DND-41 (cell line): ENCODE data around the gene KRT79.

Experiments used
- ATAC-seq: fragments of 200-7000 bp; cut with Tn5 transposase; 3 replicates; pipeline ENCODE4 v1.9.1; 2021; ENCODE audit warnings: low read depth; ENCODE audit not compliant: insufficient read depth
- DNase-seq: peaks from one replicate; pipeline ENCODE4 v3.0.0-alpha.2; 2020
- H2AFZ ChIP-seq: 2 replicates; pipeline ENCODE4 v1.6.0; 2012; ENCODE audit warnings: low read depth, low read length
- H3K27ac ChIP-seq: 2 replicates; pipeline ENCODE4 v1.5.1; 2012; ENCODE audit warnings: low read length, inconsistent platforms
- H3K27me3 ChIP-seq: fragments of 200-600 bp; sonication (generic); 2 replicates; pipeline ENCODE4 v1.6.0; 2012; ENCODE audit warnings: low read length, mild to moderate bottlenecking, inconsistent platforms; ENCODE audit not compliant: insufficient read depth, poor library complexity
- H3K36me3 ChIP-seq: 2 replicates; pipeline ENCODE4 v1.5.1; 2012; ENCODE audit warnings: low read length, inconsistent platforms; ENCODE audit not compliant: insufficient read depth
- H3K4me1 ChIP-seq: 2 replicates; pipeline ENCODE4 v1.5.1; 2012; ENCODE audit warnings: mild to moderate bottlenecking, low read length; ENCODE audit not compliant: insufficient read depth
- H3K4me2 ChIP-seq: 2 replicates; pipeline ENCODE4 v1.6.0; 2012; ENCODE audit warnings: mild to moderate bottlenecking, moderate library complexity, low read length, inconsistent platforms; ENCODE audit not compliant: insufficient read depth
- H3K4me3 ChIP-seq, 2 experiments: fragments of 200-600 bp in 1 of 2; shearing (Covaris generic) in 1 of 2; 2 replicates each; pipeline ENCODE4 v1.5.1; 2012 to 2016; ENCODE audit warnings: inconsistent platforms in 2 of 2, low read length in 2 of 2, mild to moderate bottlenecking in 2 of 2, low read depth in 1 of 2, moderate library complexity in 1 of 2
- H3K79me2 ChIP-seq: 2 replicates; pipeline ENCODE4 v1.6.0; 2012; ENCODE audit warnings: low read length, inconsistent platforms; ENCODE audit not compliant: insufficient read depth
- H3K9ac ChIP-seq: 2 replicates; pipeline ENCODE4 v1.6.0; 2012; ENCODE audit warnings: low read depth, mild to moderate bottlenecking, inconsistent platforms, low read length, moderate library complexity
- H3K9me3 ChIP-seq: 2 replicates; pipeline ENCODE4 v1.5.1; 2012; ENCODE audit warnings: low read length, moderate library complexity, mild to moderate bottlenecking, inconsistent platforms; ENCODE audit not compliant: insufficient read depth, severe bottlenecking
- H4K20me1 ChIP-seq: 2 replicates; pipeline ENCODE4 v1.6.0; 2012; ENCODE audit warnings: low read length; ENCODE audit not compliant: insufficient read depth
- CTCF ChIP-seq: IDR thresholded peaks from 2 replicates; pipeline ENCODE4 v1.5.1; 2012; ENCODE audit warnings: borderline replicate concordance, low read length, moderate library complexity, mild to moderate bottlenecking; ENCODE audit not compliant: poor library complexity, severe bottlenecking; ENCODE audit errors: extremely low read depth
- EZH2 ChIP-seq: IDR thresholded peaks from 3 replicates; pipeline ENCODE4 v1.6.1; 2012; ENCODE audit warnings: borderline replicate concordance, low read depth, mild to moderate bottlenecking, moderate library complexity, low read length, inconsistent platforms; ENCODE audit not compliant: severe bottlenecking

Gene KRT79

DNA sequence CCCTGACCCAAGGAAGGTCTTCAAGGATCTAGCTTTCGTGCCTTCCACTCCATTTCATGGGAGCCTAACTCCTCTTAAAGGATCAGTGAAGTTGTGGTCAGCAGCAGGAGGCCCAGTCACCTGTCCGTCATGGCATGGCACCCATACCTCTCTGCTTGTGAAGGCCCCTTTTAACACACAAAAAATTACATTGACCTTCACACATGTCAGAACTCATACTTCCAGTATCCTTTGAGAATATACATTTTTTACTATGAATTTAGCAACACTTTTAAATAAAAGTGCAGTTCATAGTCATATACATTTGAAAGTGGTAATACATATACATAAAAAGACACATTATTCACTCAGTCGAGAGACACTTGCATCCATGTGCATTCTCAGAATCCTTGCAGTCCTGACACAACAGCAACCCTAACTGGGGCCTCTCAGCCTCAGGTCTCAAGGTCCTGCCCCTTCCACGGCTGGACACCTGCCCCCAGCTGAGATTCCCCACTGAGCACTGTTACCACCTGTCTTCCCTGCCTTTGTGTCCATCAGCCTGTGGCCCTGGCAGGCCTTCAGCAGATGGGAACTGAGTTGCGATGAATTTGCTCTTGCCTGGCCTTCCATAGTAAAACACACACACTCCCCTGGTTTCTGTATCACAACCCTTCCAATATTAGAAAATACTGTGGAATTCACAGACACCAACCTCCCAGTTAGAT is 34.5 kb downstream of the KRT79 start:
- Histone ChIP-seq H3K36me3 (no peaks in the 10 kb centered on the region), H3K79me2 (no peaks in the 10 kb centered on the region), H3K27me3 (no peaks in the 10 kb centered on the region), H3K4me2 (no peak overlapping the region), H3K4me3 (no peak overlapping the region), H2AFZ (no peak overlapping the region), H3K9ac (no peak overlapping the region), H3K4me1 (no peaks in the 10 kb centered on the region), H3K27ac (no peak overlapping the region), H4K20me1 (0 out of 2 replicates have a peak, but pooled peaks cover 2% of the 10 kb centered on the region), H3K9me3 (no peaks in the 10 kb centered on the region)
- DNase-seq: no peak
- ATAC-seq: no peak
- TF ChIP-seq CTCF (no peak), EZH2 (no peak)

DNA sequence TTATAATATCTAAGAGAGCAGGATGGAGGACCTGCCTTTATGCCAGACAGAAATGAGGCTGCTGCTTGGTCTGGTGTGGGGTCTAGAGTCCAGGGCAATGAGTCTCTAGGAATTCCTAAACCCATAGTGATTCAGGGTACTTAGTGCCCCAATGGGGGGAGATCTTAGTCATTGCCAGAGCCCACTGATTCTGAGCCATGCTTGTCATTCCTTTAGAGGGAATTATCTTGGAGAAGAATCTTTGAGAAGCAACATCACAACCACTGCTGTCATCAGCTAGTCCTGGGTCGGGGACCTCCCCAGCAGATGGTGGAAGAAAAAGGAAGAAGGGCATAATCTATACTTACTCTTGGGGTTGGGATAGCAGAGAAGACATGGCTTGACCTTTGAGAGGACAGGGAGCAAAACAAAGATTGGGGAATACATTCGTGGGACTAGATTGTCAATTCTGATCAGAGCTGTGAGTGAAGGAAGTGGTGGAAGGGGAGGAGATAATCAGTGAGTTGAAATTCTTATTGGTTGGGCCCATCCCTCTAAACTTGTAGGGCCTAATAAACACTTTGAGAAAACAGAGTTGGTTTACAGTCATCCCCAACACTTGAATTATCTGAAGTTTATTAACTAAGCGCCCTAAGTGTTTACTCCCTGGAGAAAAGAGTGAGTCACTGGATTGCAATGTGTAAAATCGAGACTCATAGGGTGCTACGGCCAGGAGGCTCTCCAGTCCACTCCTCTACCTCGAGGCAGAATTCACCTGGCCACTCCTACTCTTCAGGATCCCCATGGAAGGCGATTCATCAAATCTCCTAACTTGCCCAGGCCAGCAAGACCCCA is 35.2 kb downstream of the KRT79 start:
- Histone ChIP-seq H4K20me1 (0 out of 2 replicates have a peak, but pooled peaks cover 2% of the 10 kb centered on the region), H3K9ac (no peak overlapping the region), H3K27ac (no peak overlapping the region), H3K4me3 (no peak overlapping the region), H3K4me1 (no peaks in the 10 kb centered on the region), H3K4me2 (no peak overlapping the region), H2AFZ (no peak overlapping the region), H3K79me2 (no peaks in the 10 kb centered on the region), H3K9me3 (no peaks in the 10 kb centered on the region), H3K36me3 (no peaks in the 10 kb centered on the region), H3K27me3 (no peaks in the 10 kb centered on the region)
- TF ChIP-seq EZH2 (no peak), CTCF (no peak)
- DNase-seq: no peak
- no peak for ATAC-seq

GRCh38 chr12:52798003-52798670 is 36.0 kb downstream of the KRT79 start:
- Histone ChIP-seq H3K4me2 (no peak overlapping the region), H3K27ac (no peak overlapping the region), H2AFZ (no peak overlapping the region), H3K79me2 (no peaks in the 10 kb centered on the region), H3K9me3 (no peaks in the 10 kb centered on the region), H3K9ac (no peak overlapping the region), H3K27me3 (no peaks in the 10 kb centered on the region), H3K36me3 (no peaks in the 10 kb centered on the region), H3K4me1 (no peaks in the 10 kb centered on the region), H4K20me1 (0 out of 2 replicates have a peak, but pooled peaks cover 2% of the 10 kb centered on the region), H3K4me3 (no peak overlapping the region)
- TF ChIP-seq EZH2: no peak
- TF ChIP-seq CTCF: no peak
- DNase-seq (no peak), ATAC-seq (no peak)
